Activated CD8-positive, alpha-beta memory T cell treated with anti-CD3 and anti-CD28 coated beads for 4 hours (primary cell): ENCODE measurements around the gene CAPN12.
"Not testable (repeated sequence)": the region's sequence is repeated elsewhere in the genome, so short reads cannot be mapped to it uniquely, and the experiment has no call there.

Source experiments
- DNase-seq, 2 donors: peaks; one replicate each; pipeline ENCODE4 v3.0.0-alpha.2; 2020; ENCODE audit warnings: low read depth in 2 of 2

CAPN12 gene, protein sequence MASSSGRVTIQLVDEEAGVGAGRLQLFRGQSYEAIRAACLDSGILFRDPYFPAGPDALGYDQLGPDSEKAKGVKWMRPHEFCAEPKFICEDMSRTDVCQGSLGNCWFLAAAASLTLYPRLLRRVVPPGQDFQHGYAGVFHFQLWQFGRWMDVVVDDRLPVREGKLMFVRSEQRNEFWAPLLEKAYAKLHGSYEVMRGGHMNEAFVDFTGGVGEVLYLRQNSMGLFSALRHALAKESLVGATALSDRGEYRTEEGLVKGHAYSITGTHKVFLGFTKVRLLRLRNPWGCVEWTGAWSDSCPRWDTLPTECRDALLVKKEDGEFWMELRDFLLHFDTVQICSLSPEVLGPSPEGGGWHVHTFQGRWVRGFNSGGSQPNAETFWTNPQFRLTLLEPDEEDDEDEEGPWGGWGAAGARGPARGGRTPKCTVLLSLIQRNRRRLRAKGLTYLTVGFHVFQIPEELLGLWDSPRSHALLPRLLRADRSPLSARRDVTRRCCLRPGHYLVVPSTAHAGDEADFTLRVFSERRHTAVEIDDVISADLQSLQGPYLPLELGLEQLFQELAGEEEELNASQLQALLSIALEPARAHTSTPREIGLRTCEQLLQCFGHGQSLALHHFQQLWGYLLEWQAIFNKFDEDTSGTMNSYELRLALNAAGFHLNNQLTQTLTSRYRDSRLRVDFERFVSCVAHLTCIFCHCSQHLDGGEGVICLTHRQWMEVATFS

DNA sequence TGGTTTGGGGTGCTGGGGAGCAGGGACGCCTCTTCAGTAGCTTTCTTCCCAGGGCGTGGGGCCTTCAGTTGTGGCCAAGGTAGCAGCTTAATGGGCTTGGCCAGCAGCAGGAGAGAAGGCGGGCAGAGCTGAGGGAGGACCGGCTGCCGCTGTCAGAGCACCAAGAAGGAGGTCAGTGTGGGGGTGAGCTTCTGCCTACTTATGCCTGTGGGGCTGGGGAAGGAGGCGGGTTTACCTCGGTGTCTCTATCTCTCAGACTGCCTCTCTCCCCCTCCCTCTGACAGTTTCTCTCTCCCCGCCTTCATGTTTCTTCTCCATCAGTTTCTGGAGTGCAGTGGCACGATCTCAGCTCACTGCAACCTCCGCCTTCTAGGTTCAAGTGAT is at the start of gene CAPN12:
Gene CAPN12, minus strand, starts transcription at position 177 of the 384 bp plus-strand sequence. CDS start 309 bp downstream, outside the sequence.
- DNase-seq: no peak

DNA sequence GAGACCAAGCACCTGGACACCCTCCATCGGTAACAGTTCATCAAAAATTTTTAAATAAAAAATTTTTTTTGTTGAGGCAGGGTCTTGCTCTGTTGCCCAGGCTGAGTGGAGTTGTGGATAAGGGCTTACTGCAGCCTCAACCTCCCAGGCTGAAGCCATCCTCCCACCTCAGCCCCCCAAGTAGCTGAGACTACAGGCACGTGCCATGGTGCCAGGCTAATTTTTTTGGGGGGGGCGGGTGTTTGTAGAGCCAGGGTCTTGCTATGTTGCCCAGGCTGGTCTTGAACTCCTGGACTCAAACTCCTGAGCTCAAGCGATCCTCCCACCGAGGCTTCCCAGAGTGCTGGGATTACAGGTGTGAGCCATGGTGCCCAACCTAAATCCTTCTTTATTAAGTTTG is 49.4 kb upstream of the CAPN12 start:
- no peak for DNase-seq

DNA sequence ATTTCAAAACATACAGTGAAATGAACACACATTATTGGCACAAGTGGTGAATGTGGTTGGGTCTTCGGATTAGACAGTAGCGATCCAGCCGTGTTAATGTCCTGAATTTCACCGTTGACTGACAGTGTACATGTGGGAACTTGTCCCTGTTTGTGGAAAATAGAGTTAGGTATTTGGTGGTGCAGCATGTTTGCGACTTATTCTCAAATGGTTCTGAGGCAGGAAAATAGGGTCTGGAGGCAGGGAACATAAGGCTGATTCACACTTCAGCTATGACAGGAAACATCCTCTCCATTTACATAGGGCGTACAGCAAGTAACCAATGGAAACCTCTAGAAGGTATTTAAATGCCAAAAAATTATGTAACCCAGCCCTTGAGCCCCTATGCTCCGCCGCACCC is 48.9 kb upstream of the CAPN12 start:
- no peak for DNase-seq

DNA sequence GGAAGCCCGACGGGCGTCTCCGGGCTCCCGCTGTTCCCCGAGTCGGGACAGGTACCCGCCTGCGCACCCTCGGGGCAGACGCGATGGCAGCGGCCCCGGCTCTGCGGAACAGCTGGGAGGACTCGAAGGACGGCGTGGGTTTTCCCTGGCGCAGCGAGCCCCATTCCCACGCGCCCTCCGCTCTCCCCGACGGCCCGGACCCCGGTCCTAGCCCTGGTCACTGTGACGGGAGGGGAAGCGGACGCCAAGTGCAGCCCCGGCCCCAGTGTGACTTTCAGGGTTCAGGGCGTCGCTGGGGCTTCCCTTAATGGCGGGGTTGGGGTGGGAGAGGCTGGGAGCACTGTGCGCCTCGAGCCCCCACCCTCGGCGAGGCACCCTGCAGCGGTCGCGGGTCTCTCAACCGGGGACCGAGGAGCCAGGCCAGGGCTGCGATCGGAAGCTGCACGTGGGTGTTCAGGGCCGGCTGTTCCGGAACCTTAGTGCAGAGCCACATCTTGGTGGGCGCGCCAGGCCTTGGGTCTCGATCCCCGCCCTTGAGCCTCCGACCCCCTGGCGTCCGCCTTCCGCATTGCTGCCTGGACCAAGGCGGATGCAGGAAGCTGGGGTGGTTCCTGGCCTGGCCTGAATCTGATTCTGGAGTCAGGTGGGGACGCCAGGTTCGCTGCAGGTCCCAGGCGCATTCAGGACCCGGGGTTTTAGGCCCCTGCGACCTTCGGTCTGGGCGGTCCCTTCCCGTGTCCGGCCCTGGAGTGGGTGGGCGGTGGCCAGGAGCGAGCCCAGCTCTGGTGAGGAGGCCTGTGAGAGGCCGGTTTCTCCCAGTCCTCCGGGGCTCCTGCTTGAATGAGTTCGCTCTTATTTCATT is 48.2 kb upstream of the CAPN12 start:
- peak in 1 of 2 donors; percentile 3 for DNase-seq

DNA sequence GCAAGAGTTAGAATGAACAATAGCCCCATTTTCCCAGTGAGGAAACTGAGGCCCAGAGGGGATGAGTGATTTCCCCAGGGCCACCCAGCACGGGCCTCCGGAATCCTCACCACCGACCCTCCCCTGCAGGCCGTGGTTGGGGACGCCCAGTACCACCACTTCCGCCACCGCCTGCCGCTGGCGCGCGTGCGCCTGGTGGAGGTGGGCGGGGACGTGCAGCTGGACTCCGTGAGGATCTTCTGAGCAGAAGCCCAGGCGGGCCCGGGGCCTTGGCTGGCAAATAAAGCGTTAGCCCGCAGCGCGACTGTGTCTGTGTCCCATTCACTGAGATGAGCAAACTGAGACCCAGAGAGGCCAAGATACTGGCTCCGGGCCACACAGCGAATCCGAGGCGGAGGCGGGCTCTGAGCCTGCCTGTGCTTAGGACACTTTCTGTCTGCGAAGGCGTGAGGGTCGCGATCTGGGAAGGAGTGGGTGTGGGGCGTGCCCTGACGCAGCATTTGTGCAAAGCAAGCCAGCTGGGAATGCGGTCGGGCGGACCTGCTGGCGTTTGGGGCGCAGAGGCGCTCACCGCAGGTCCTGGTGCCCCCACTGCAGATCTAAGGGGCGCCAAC is 47.3 kb upstream of the CAPN12 start:
- DNase-seq: not testable (repeated sequence)

DNA sequence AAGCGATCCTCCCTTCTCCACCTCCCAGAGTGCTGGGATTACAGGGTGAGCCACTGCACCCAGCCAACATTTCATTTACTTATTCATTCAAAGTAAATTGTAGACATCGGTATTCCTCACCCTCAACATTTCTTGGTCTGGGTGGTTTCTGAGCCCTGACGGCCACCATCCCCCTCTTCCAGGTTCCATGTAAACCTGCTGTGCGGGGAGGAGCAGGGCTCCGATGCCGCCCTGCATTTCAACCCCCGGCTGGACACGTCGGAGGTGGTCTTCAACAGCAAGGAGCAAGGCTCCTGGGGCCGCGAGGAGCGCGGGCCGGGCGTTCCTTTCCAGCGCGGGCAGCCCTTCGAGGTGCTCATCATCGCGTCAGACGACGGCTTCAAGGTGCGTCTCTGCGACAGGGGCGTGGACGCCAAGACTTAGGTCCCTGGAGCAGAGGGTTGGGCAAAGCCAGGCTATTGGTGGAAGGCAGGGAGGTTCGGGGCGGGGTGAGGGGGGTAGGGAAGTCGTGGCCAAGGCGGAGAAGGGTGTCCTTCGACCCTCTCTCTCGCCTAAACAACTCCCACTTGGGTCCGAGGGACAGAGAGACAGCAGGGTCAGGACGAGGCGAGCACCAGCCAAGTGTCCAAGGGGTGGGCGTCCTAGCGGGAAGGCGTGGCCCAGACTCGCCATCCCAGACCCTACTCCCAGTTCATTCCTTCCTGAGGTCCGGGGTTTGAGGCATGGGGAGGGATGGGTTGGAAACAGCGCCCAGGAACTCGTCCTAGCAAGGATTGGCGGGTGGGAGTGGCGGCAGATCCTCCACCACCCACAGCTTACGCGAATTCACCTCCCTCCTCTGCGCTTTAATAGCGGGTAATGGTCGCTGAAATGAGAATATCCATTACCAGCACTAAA is 46.5 kb upstream of the CAPN12 start:
- DNase-seq: not testable (repeated sequence)

DNA sequence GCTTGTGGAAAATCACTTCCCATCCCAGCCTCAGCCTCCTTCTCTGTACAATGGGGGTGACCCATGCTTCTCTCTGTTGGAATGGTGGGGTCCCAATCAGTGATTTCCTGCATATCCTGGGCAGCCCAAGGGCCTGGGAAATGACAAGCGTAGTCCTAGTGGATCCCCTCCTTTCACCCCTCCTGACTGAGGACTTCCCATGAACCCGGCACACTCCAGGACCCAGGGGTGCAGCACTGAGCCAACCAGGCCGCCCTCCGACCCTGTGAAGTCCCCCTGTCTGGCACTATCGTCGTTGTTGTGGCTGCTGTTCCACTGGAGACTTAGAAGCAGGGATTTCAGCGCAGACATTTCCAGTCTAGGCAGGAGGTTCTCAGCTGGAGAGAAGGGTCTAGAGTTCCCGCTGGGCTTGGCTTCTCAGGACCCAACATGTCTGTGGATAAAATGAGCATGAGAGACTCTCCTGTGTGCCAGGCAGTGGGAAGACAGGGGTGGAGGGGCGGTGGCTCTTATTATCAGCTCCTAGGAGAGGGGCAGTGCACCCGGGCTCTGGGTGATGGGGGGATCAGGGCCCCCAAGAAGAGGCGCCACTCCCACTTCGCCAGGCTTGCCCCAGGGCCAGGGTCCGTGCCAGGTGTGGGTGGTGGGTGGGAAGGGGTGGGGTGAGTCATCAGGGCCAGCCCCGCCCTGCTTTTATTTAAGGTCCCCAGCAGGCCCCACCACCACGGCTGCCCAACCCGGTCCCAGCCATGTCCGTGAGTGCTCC is 44.4 kb upstream of the CAPN12 start, which contains the start of gene LGALS7B:
Gene LGALS7B, plus strand, starts transcription at position 723 of the 766 bp plus-strand sequence. Its CDS starts 27 bp downstream, at position 750.
- no peak for DNase-seq

DNA sequence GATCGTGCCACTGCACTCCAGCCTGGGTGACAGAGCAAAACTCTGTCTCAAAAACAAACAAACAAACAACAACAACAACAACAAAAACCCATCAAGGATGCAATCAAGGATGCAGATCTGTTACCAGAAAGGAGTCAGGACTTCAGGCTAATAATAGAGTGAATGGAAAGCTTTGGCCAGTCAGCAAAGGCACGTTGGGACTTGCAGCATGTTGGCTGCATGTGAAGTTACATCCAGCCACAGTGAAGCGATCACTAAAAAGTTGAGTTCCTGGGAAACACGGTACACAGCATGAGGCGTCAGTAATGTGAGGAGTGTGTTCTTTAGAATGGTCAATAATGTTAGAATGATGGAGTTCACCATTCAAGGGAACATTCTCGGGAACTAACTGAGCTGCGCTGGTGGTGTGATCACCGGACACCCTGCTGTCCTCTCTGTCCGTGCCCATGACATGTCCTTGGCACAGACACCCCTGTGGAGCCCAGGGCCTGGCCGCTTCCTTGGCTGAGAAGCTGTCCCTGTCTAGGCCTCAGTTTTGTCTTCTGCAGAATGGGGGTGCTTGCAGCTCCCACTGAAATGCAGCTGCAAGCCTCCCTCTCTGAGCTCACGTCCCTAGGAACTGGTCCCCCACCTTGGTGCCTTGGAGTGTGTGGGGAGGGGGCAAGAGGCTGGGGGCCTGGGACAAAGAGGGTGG is 42.4 kb upstream of the CAPN12 start:
- no peak for DNase-seq

DNA sequence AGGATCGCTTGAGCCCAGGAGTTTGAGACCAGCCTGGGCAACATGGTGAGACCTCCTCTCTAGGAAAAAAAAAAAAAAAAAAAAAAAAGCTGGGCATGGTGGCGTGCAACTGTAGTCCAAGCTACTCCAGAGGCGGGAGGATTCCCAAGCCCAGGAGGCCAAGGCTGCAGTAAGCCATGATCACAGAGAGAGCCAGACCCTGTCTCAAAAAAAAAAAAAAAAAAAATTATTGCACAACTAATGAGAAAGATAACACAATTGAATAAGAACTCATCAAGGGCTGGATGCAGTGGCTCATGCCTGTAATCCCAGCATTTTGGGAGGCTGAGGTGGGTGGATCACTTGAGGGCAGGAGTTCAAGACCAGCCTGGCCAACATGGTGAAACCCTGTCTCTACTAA is 41.8 kb upstream of the CAPN12 start:
- not testable (repeated sequence) for DNase-seq

DNA sequence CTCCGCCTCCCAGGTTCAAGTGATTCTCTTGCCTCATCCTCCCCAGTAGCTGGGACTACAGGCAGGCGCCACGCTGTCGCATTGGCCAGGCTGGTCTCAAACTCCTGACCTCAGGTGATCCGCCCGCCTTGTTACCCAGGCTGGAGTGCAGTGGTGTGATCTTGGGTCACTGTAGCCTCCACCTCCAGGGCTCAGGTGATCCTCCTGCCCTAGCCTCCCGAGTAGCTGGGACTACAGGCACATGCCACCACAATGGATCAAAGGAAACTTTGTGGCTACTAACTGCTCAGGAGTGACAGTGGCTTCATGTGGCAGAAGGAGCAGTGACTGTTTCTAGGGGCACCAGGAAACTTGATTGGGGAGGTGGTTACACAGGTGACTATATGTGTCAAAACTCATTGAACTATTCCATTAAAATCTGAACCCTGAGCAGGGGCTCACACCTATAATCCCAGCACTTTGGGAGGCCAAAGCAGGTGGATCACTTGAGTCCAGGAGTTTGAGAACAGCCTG is 41.0 kb upstream of the CAPN12 start:
- no peak for DNase-seq

DNA sequence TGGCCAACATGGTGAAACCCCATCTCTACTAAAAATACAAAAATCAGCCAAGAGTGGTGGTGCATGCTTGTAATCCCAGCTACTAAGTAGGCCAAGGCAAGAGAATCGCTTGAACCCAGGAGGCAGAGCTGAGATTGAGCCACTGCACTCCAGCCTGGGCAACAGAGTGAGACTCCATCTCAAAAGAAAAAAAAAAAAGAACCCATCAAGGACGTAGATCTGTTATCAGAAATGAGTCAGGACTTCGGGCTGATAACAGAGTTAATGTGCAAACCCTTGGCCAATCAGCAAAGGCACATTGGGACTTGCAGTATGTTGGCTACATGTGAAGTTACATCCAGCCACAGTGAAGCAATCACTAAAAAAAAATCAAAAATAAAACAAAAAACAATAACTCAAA is 40.0 kb upstream of the CAPN12 start:
- DNase-seq: no peak

DNA sequence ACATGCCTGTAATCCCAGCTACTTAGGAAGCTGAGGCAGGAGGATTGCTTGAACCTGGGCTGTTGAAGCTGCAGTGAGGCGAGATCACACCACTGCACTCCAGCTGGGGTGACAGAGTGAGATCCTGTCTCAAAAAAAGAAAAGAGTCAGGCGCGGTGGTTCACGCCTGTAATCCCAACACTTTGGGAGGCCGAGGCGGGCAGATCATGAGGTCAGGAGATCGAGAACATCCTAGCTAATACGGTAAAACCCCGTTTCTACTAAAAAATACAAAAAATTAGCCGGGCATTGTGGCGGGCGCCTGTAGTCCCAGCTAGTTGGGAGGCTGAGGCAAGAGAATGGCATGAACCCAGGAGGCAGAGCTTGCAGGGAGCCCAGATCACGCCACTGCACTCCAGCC is 37.9 kb upstream of the CAPN12 start:
- not testable (repeated sequence) for DNase-seq

DNA sequence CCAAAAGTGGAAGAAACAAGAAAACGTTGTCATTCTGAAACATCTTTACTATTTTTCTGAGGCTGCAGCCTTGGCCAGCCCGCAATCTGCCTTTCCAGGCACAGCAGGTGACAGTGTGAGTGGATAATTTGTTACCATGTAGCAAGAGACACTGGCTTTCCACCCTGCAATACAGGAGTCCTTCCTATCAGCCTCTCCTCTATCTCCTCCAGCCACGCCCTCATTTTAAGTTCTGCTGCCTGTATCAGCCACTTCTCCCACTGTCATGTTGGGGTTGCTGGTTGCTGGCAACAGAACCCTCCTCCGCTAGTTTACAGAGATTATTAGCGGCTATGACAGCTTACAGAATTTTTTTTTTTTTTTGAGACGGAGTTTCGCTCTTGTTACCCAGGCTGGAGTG is 36.8 kb upstream of the CAPN12 start:
- no peak for DNase-seq

DNA sequence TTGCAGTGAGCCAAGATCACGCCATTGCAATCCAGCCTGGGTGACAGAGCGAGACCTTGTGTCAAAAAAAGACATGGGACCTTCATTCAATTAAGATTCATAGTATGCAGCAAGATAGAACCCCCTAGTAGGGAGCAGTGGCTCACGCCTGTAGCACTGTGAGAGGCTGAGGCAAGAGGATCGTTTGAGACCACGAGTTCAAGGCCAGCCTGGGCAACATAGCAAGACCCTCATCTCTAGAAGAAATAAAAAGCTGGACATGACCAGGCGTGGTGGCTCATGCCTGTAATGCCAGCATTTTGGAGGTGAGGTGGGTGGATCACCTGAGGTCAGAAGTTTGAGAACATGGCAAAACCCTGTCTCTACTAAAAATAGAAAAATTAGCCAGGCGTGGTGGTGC is 36.2 kb upstream of the CAPN12 start:
- no peak for DNase-seq

DNA sequence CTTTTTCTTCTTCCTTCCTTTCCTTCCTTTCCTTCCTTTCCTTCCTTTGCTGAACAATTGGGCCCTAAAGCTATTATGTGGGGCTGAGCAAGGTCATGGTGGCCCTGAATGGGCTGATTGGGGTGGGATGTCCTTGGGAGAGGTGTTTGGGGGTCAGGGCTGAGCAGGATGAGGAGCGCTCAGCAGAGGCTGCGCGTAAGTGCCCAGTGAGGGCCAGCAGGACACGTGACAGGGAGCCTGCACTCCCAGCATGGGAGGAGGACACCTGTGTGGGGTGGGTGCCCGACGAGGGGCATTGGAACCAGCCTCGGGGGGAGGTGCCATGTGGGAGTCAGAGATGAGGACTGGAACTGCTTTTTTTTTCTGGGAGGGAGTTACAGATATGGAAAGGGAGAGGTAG is 34.5 kb upstream of the CAPN12 start:
- DNase-seq: no peak

DNA sequence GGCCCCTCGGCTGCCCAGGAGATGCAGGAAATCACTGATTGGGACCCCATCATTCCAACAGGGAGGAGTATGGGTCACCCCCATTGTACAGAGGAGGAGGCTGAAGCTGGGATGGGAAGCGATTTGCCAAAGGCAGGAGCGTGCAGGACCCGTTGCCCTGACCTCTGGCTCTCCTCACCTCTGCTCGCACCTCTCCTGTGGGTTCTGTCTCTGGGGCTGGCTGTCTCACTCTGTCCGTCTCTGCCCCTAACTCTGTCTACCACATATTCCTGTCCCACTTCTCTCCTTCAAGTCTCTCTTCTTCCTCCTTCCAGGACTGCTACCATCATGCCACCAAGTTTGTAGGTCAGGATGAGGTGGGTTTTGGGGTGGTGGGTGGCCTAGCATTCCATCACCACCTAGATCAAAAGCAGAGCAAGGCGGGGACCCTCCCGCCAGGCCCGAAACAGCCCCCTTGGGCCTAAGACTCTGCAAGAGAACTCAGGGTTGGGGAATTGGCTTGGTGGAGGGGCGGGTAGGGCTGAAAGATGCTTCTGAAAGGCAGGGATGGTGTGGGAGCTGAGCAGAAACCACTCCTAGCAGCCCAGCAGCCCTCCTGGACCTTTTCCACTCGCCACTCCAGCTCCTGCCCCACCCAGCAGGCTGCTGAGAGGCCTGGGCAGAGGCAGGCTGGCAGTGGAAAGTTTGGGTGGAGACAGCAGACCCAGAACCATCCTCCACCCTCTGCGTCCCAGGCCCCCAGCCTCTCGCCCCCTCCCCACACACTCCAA is 30.1 kb upstream of the CAPN12 start:
- no peak for DNase-seq

DNA sequence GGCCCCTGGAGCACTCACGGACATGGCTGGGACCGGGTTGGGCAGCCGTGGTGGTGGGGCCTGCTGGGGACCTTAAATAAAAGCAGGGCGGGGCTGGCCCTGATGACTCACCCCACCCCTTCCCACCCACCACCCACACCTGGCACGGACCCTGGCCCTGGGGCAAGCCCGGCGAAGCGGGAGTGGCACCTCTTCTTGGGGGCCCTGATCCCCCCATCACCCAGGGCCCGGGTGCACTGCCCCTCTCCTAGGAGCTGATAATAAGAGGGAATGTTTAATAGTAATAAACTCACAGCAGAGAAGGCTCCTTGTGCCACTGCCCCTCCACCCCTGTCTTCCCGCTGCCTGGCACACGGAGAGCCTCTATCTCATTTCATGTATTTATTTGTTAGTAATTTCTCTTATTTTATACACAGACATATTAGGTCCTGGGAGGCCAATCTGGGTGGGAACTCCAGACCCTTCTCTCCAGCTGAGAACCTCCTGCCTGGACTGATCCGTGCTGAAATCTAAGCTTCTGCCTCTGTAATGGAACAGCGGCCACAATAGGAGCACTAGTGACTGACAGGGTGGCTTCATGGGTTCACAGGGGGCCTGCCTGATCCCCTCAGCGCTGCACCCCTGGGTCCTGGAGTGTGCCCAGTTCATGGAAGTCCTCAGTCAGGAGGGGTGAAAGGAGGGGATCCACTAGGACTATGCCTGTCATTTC is 29.3 kb upstream of the CAPN12 start, which contains the start of gene LGALS7:
Gene LGALS7, minus strand, starts transcription at position 49 of the 709 bp plus-strand sequence. Its CDS starts 25 bp downstream, at position 24.
- DNase-seq: no peak
